Peyer's patch (tissue), 4 donors: Measurements from ENCODE around the gene CELF6.

Experiments
- CTCF ChIP-seq, 6 experiments: fragments of 450-650 bp in 4 of 6; fragments of 200-600 bp in 2 of 6; sonication (generic) in 1 of 6; IDR thresholded peaks; one replicate each; pipeline ENCODE4 v1.5.1; 2017 to 2019; ENCODE audit warnings: antibody characterized with exemption in 6 of 6, mild to moderate bottlenecking in 3 of 6, moderate library complexity in 1 of 6
- POLR2A ChIP-seq, 2 donors: fragments of 450-650 bp; IDR thresholded peaks; one replicate each; pipeline ENCODE4 v1.5.1; 2017; ENCODE audit warnings: antibody characterized with exemption in 2 of 2, mild to moderate bottlenecking in 2 of 2, moderate library complexity in 2 of 2

- TF ChIP-seq CTCF (IDR thresholded peaks at IDR 0.05) (no peak), POLR2A (IDR thresholded peaks at IDR 0.05) (no peak)
These were observed 41.2 kb upstream of the CELF6 start for GRCh38 chr15:72361176-72361575.
